Transverse colon (tissue), 4 donors: ENCODE results near the gene CDCA5.

ENCODE experiments used
- POLR2A ChIP-seq: fragments of 450-650 bp; IDR thresholded peaks from one replicate; pipeline ENCODE4 v1.6.1; 2016; ENCODE audit warnings: antibody characterized with exemption, mild to moderate bottlenecking, moderate library complexity
- POLR2AphosphoS5 ChIP-seq, 3 donors: sonication (generic); formaldehyde crosslinking; IDR thresholded peaks; one replicate each; pipeline ENCODE4 v1.6.1; 2016; ENCODE audit warnings: antibody characterized with exemption in 3 of 3
- TF ChIP-seq, protein P1 (sequence below), 5 experiments: fragments of 200-600 bp in 3 of 5; fragments of 450-650 bp in 2 of 5; sonication (generic) in 3 of 5; IDR thresholded peaks; 1 replicate in 2 of 5; 2 replicates in 3 of 5; pipeline ENCODE4 v1.5.1; 2016 to 2017; ENCODE audit warnings: antibody characterized with exemption in 5 of 5, inconsistent platforms in 3 of 5, mild to moderate bottlenecking in 2 of 5, moderate library complexity in 1 of 5

DNA sequence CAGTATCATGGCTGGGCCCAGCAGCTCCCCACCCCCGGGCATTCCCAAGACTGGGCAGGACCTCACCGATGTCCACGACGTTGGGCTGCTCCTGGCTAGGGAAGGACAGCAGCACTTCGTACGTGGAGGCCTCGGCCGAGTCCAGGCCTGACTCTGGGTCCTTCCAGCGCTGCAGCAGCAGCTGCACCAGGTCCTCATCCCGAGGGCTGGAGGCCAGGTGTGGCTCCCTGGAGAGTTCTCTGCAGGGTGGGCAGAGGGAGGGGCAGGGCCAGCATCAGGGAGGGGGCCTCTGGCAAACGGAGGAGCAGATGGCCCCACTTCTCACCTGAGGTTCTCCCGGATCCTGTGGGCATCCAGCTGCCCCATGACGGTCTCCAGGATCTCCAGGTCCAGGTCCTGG is 25.8 kb downstream of the CDCA5 start:
- TF ChIP-seq, protein P1, sequence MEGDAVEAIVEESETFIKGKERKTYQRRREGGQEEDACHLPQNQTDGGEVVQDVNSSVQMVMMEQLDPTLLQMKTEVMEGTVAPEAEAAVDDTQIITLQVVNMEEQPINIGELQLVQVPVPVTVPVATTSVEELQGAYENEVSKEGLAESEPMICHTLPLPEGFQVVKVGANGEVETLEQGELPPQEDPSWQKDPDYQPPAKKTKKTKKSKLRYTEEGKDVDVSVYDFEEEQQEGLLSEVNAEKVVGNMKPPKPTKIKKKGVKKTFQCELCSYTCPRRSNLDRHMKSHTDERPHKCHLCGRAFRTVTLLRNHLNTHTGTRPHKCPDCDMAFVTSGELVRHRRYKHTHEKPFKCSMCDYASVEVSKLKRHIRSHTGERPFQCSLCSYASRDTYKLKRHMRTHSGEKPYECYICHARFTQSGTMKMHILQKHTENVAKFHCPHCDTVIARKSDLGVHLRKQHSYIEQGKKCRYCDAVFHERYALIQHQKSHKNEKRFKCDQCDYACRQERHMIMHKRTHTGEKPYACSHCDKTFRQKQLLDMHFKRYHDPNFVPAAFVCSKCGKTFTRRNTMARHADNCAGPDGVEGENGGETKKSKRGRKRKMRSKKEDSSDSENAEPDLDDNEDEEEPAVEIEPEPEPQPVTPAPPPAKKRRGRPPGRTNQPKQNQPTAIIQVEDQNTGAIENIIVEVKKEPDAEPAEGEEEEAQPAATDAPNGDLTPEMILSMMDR (IDR thresholded peaks at IDR 0.05) = no peak
- TF ChIP-seq POLR2A (no peak), POLR2AphosphoS5 (IDR thresholded peaks at IDR 0.05) (no peak)
